Measurements from ENCODE around the gene TOM1L2.

The TOM1L2 gene

GRCh38 chr17:17841601-17842025 lies 130.6 kb downstream of the TOM1L2 start:
- no peak for DNase-seq (ENCODE audit: low read depth)
- H3K4me3 ChIP-seq (ENCODE audit: control insufficient read depth, low read depth, low read length) = no peak overlapping the region
- TF ChIP-seq CTCF (IDR thresholded peaks at IDR 0.05; ENCODE audit: control insufficient read depth, insufficient read depth, low read depth, low read length, missing control alignments) = no peak

GRCh38 chr17:17840751-17841591 lies 131.2 kb downstream of the TOM1L2 start:
- no peak for TF ChIP-seq CTCF (IDR thresholded peaks at IDR 0.05; ENCODE audit: control insufficient read depth, insufficient read depth, low read depth, low read length, missing control alignments)
- DNase-seq (ENCODE audit: low read depth) = no peak
- no peak overlapping the region for H3K4me3 ChIP-seq (ENCODE audit: control insufficient read depth, low read depth, low read length)

GRCh38 chr17:17839791-17840707 lies 132.2 kb downstream of the TOM1L2 start:
- H3K4me3 ChIP-seq (ENCODE audit: control insufficient read depth, low read depth, low read length) = peak overlapping the region; percentile 55
- DNase-seq (ENCODE audit: low read depth) = no peak
- no peak for TF ChIP-seq CTCF (IDR thresholded peaks at IDR 0.05; ENCODE audit: control insufficient read depth, insufficient read depth, low read depth, low read length, missing control alignments)

GRCh38 chr17:17837966-17838962 lies 133.9 kb downstream of the TOM1L2 start:
- no peak for TF ChIP-seq CTCF (IDR thresholded peaks at IDR 0.05; ENCODE audit: control insufficient read depth, insufficient read depth, low read depth, low read length, missing control alignments)
- no peak overlapping the region for H3K4me3 ChIP-seq (ENCODE audit: control insufficient read depth, low read depth, low read length)
- DNase-seq (ENCODE audit: low read depth) = no peak

- H3K4me3 ChIP-seq (ENCODE audit: control insufficient read depth, low read depth, low read length) = peak overlapping the region; percentile 68
- no peak for DNase-seq (ENCODE audit: low read depth)
- no peak for TF ChIP-seq CTCF (IDR thresholded peaks at IDR 0.05; ENCODE audit: control insufficient read depth, insufficient read depth, low read depth, low read length, missing control alignments)
These were observed 134.8 kb downstream of the TOM1L2 start for GRCh38 chr17:17837380-17837821.
